Epithelial cell of esophagus (primary cell): Measurements from ENCODE around the gene GNAZ.

Experiments
- DNase-seq: peaks from one replicate; pipeline ENCODE4 v3.0.0; 2010; ENCODE audit warnings: low read depth
- H3K4me3 ChIP-seq: 2 replicates; pipeline ENCODE4 v1.5.1; 2011; ENCODE audit warnings: mild to moderate bottlenecking, low read length, control low read depth
- TF ChIP-seq, protein P1 (sequence below): IDR thresholded peaks from 2 replicates; pipeline ENCODE4 v1.5.1; 2011; ENCODE audit warnings: low read depth, mild to moderate bottlenecking, low read length, control low read depth, inconsistent platforms; ENCODE audit not compliant: insufficient read depth; ENCODE audit errors: missing control alignments

Gene GNAZ

DNA sequence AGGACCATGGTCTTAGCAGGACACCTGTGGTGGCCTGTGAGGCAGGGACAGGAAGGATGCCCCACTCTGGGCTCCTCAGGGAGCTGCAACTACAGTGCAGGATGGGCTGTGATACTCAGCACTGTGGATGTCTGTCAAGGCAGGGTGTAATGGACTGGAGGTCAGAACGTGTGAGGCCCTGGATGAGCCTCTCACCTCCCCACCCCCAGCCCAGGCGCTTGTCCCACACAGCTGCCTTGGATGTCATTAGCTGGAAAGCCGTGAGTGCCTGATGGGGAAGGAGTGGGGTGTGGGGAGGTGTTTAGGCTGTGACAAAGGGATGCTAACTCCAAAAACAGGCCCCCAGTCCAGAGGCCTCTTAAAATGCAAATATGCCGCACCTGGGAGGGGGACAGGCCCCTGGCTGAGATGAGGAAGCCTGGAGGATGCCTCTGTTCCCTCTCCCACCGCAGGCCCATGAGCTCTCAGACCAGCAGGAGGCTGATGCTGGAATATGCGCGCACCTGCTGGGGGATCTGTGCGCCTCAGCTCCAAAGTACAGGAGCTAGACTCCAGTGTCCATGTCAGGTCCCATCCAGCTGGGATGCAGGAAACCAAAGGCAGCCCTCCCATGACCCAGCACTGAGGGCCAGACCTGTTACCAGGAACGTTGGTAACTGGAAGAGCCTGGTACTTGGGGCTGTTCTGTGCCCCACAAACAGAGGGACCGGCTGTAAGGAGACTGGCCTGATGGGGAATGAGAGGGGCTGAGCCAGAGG is 46.4 kb downstream of the GNAZ start:
- no peak overlapping the region for H3K4me3 ChIP-seq
- TF ChIP-seq, protein P1, sequence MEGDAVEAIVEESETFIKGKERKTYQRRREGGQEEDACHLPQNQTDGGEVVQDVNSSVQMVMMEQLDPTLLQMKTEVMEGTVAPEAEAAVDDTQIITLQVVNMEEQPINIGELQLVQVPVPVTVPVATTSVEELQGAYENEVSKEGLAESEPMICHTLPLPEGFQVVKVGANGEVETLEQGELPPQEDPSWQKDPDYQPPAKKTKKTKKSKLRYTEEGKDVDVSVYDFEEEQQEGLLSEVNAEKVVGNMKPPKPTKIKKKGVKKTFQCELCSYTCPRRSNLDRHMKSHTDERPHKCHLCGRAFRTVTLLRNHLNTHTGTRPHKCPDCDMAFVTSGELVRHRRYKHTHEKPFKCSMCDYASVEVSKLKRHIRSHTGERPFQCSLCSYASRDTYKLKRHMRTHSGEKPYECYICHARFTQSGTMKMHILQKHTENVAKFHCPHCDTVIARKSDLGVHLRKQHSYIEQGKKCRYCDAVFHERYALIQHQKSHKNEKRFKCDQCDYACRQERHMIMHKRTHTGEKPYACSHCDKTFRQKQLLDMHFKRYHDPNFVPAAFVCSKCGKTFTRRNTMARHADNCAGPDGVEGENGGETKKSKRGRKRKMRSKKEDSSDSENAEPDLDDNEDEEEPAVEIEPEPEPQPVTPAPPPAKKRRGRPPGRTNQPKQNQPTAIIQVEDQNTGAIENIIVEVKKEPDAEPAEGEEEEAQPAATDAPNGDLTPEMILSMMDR = no peak
- DNase-seq = no peak

DNA sequence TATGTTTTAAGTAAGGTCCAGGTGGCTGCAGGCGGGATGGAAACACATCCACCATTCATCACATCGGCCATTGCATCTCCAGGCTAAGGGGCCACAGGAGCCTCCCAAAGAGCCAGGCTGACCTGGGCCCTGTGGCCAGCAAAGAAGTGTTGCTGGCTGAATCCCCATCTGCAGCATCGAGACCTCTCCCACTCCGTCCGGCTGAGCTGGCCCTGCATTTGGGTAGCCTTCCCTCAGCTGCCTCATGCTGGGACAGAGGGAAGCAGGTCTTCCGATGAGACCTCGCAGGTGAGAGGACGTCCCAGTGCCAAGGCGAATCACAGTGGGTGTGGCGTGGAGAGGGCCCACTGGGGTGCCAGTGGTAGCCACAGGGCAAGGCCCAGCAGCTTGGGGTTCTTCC is 47.0 kb downstream of the GNAZ start:
- DNase-seq = no peak
- TF ChIP-seq, protein P1 = no peak
- no peak overlapping the region for H3K4me3 ChIP-seq

DNA sequence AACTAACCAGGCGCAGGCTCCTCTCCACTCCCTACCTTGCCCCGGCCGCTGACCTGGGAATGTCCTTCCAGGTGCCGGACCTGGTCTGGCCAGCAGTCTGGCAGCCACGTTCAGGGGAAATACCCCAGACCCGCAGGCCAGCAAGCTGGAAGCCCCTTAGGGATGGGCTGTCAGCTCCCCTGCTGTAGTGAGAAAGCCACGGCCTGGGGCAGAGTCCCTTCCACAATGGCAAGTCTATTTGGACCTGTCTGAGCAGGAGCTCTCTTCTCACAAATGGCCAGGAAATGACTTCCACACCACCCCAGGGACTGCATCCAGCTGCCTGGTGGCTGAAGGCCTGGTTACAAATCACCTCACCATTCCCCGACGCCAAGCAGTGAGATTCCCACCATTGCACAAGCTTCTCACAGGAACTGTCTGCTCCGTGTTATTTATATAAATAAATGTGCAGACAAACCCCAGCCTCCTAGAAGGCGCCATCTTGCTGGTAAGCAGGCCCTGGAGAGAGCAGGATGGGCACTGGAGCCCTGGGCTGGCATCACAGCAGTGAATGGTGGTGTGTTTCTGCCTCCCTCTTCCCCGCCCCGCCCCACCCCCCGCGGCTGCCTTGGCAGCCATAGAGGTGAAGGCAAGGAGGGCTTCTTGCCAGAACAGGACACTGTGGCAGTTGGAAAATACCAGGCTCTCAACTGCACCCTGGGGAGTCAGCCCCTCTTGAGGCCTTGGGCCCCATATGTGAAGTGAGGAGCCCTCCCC is 47.8 kb downstream of the GNAZ start:
- no peak overlapping the region for H3K4me3 ChIP-seq
- TF ChIP-seq, protein P1 = no peak
- DNase-seq = no peak

DNA sequence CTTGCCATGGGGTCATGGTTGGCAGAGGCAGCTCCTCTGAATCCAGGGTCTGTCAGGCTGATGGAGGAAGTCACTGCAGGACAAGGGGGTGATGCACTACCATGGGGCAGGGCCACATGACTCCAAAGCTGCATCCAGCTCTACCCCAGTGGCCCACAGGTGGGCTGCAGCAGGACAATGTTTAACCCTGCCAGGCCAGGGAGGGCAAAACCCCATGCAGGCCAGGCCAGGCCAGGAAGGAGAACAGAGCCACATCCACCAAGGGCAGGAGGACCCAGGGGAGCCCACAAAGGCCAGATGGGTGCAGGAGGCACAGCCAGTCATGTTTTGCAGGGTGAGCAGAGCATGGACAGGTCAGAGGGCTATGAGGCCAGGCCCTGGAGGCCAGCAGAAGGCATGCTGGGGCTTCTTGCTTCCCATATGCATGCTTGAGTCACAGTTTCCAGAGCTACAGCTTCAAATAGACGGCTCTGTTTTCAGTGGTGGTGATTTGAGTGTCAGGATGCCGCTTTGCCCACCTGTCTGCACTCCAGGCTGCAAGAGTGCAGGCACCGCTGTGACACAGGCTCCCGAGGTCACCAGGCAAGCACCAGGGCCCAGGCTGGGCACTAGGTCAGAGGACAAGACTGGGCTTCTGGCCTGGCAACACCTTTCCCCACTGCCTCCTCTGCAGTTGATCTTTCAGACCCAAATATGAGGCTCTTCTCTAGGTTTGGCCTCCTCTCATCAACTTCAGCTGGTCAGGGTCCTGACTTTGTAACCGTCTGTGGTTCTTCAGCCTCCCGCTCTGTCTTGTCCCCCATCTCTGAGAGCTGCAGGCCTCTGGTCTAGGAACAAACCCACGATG is 48.6 kb downstream of the GNAZ start:
- TF ChIP-seq, protein P1 = no peak
- H3K4me3 ChIP-seq = no peak overlapping the region
- no peak for DNase-seq

DNA sequence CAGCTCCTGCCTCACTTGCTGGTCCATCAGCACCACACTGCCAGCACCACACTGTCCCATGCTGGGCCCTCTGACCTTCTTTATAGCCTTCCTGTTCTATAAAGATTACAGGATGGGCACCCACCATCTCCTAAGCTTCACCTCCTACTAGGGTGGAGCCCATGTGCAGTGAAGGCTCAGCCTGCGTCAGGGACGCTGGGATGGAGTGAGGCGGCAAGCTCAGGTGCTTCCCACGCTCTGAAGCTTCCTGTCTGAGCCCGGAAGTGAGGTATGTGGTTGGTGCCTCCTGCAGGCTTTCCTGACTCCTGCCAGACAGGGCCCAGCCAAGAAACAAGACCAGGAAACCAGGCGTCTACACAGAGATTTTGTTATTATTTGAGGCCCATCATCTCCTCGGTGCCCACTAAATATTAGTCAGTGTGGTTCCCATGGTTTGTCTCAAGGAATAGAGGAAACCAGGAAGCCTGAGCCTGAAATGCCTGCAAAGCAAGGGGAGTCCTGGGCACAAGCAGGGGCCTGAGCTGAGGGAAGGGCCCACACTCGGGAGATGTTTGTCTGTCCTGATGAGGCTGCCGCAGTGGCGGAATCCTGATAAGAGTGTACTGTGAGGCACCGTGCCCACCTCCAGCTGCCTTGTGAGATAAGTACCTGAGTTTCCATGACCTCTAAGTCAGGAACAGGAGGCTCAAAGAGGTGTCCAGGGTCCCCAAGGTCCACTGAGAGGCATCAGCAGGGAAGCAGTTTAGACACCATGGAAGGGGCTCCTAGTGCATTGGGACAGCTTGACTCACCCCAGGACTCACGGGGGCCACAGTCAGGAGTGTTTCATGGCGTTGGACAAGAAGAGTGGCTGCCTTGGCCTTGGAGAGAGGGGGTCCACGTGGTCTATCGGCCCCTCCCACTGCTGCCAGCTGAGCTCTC is 49.4 kb downstream of the GNAZ start:
- no peak overlapping the region for H3K4me3 ChIP-seq
- no peak for DNase-seq
- TF ChIP-seq, protein P1 = no peak

- DNase-seq = no peak
- no peak overlapping the region for H3K4me3 ChIP-seq
- TF ChIP-seq, protein P1 = no peak
These were observed 50.1 kb downstream of the GNAZ start for GRCh38 chr22:23120415-23120899.
